ENCODE data around the gene THAP8.

Gene THAP8

GRCh38 chr19:36040495-36040894, 13.6 kb downstream of the THAP8 start:
- no peak for FAIRE-seq

GRCh38 chr19:36032251-36033104, 21.6 kb downstream of the THAP8 start, which contains the start of gene CLIP3:
Gene CLIP3 (minus strand): TSS chr19:36032873. CDS start chr19:36032357, 516 bp downstream.
- TF ChIP-seq SPI1 (IDR thresholded peaks at IDR 0.05; ENCODE audit: low read depth, low read length) (no peak), POLR2AphosphoS5 (IDR thresholded peaks at IDR 0.05; ENCODE audit: low read depth, low read length) (no peak), PAX5 (IDR thresholded peaks at IDR 0.05; ENCODE audit: insufficient read depth, low read length, severe bottlenecking) (no peak), POLR2A (IDR thresholded peaks at IDR 0.05; ENCODE audit: low read depth, low read length) (no peak), TAF1 (IDR thresholded peaks at IDR 0.05; ENCODE audit: low read depth, low read length) (no peak), POU2F2 (IDR thresholded peaks at IDR 0.05; ENCODE audit: low read depth, low read length) (no peak)
- FAIRE-seq, result no peak
- peak; percentile 85 for DNase-seq (ENCODE audit: insufficient read length, low spot score)

More at GRCh38 chr19:36040495-36040894, 13.6 kb downstream of the THAP8 start:
- TF ChIP-seq POLR2A (IDR thresholded peaks at IDR 0.05; ENCODE audit: low read depth, low read length) (no peak), TAF1 (IDR thresholded peaks at IDR 0.05; ENCODE audit: low read depth, low read length) (no peak), SPI1 (IDR thresholded peaks at IDR 0.05; ENCODE audit: low read depth, low read length) (no peak), POLR2AphosphoS5 (IDR thresholded peaks at IDR 0.05; ENCODE audit: low read depth, low read length) (no peak), POU2F2 (IDR thresholded peaks at IDR 0.05; ENCODE audit: low read depth, low read length) (no peak), PAX5 (IDR thresholded peaks at IDR 0.05; ENCODE audit: insufficient read depth, low read length, severe bottlenecking) (no peak)
- DNase-seq (ENCODE audit: insufficient read length, low spot score), result no peak

- TF ChIP-seq POU2F2 (IDR thresholded peaks at IDR 0.05; ENCODE audit: low read depth, low read length) (no peak), POLR2A (IDR thresholded peaks at IDR 0.05; ENCODE audit: low read depth, low read length) (no peak), TAF1 (IDR thresholded peaks at IDR 0.05; ENCODE audit: low read depth, low read length) (no peak), POLR2AphosphoS5 (IDR thresholded peaks at IDR 0.05; ENCODE audit: low read depth, low read length) (no peak), SPI1 (IDR thresholded peaks at IDR 0.05; ENCODE audit: low read depth, low read length) (no peak), PAX5 (IDR thresholded peaks at IDR 0.05; ENCODE audit: insufficient read depth, low read length, severe bottlenecking) (no peak)
- no peak for FAIRE-seq
Observed at GRCh38 chr19:36031308-36031707, 22.8 kb downstream of the THAP8 start.

GRCh38 chr19:36030264-36031148, 23.6 kb downstream of the THAP8 start:
- DNase-seq (ENCODE audit: insufficient read length, low spot score) (no peak), FAIRE-seq (no peak)
- no peak for TF ChIP-seq TAF1 (IDR thresholded peaks at IDR 0.05; ENCODE audit: low read depth, low read length)
- TF ChIP-seq PAX5 (IDR thresholded peaks at IDR 0.05; ENCODE audit: insufficient read depth, low read length, severe bottlenecking), result no peak
- TF ChIP-seq SPI1 (IDR thresholded peaks at IDR 0.05; ENCODE audit: low read depth, low read length), result no peak
- no peak for TF ChIP-seq POLR2AphosphoS5 (IDR thresholded peaks at IDR 0.05; ENCODE audit: low read depth, low read length)
- no peak for TF ChIP-seq POU2F2 (IDR thresholded peaks at IDR 0.05; ENCODE audit: low read depth, low read length)
- no peak for TF ChIP-seq POLR2A (IDR thresholded peaks at IDR 0.05; ENCODE audit: low read depth, low read length)

More at GRCh38 chr19:36031308-36031707, 22.8 kb downstream of the THAP8 start:
- DNase-seq (ENCODE audit: insufficient read length, low spot score), result no peak

GRCh38 chr19:36028313-36029041, 25.6 kb downstream of the THAP8 start:
- FAIRE-seq (no peak), DNase-seq (ENCODE audit: insufficient read length, low spot score) (no peak)
- TF ChIP-seq PAX5 (IDR thresholded peaks at IDR 0.05; ENCODE audit: insufficient read depth, low read length, severe bottlenecking) (no peak), TAF1 (IDR thresholded peaks at IDR 0.05; ENCODE audit: low read depth, low read length) (no peak), POLR2AphosphoS5 (IDR thresholded peaks at IDR 0.05; ENCODE audit: low read depth, low read length) (no peak), POU2F2 (IDR thresholded peaks at IDR 0.05; ENCODE audit: low read depth, low read length) (no peak), SPI1 (IDR thresholded peaks at IDR 0.05; ENCODE audit: low read depth, low read length) (no peak), POLR2A (IDR thresholded peaks at IDR 0.05; ENCODE audit: low read depth, low read length) (no peak)

- FAIRE-seq (no peak), DNase-seq (ENCODE audit: insufficient read length, low spot score) (no peak)
Observed at GRCh38 chr19:36027696-36028095, 26.4 kb downstream of the THAP8 start.

GRCh38 chr19:36026091-36026876, 27.8 kb downstream of the THAP8 start:
- TF ChIP-seq POLR2AphosphoS5 (IDR thresholded peaks at IDR 0.05; ENCODE audit: low read depth, low read length) (no peak), POU2F2 (IDR thresholded peaks at IDR 0.05; ENCODE audit: low read depth, low read length) (no peak), TAF1 (IDR thresholded peaks at IDR 0.05; ENCODE audit: low read depth, low read length) (no peak), PAX5 (IDR thresholded peaks at IDR 0.05; ENCODE audit: insufficient read depth, low read length, severe bottlenecking) (no peak), SPI1 (IDR thresholded peaks at IDR 0.05; ENCODE audit: low read depth, low read length) (no peak), POLR2A (IDR thresholded peaks at IDR 0.05; ENCODE audit: low read depth, low read length) (no peak)
- FAIRE-seq (no peak), DNase-seq (ENCODE audit: insufficient read length, low spot score) (no peak)

More at GRCh38 chr19:36027696-36028095, 26.4 kb downstream of the THAP8 start:
- TF ChIP-seq TAF1 (IDR thresholded peaks at IDR 0.05; ENCODE audit: low read depth, low read length) (no peak), SPI1 (IDR thresholded peaks at IDR 0.05; ENCODE audit: low read depth, low read length) (no peak), POLR2AphosphoS5 (IDR thresholded peaks at IDR 0.05; ENCODE audit: low read depth, low read length) (no peak), POU2F2 (IDR thresholded peaks at IDR 0.05; ENCODE audit: low read depth, low read length) (no peak)

- TF ChIP-seq POLR2AphosphoS5 (IDR thresholded peaks at IDR 0.05; ENCODE audit: low read depth, low read length), result no peak
- no peak for TF ChIP-seq POU2F2 (IDR thresholded peaks at IDR 0.05; ENCODE audit: low read depth, low read length)
- TF ChIP-seq POLR2A (IDR thresholded peaks at IDR 0.05; ENCODE audit: low read depth, low read length), result no peak
- no peak for TF ChIP-seq SPI1 (IDR thresholded peaks at IDR 0.05; ENCODE audit: low read depth, low read length)
- no peak for TF ChIP-seq PAX5 (IDR thresholded peaks at IDR 0.05; ENCODE audit: insufficient read depth, low read length, severe bottlenecking)
- no peak for TF ChIP-seq TAF1 (IDR thresholded peaks at IDR 0.05; ENCODE audit: low read depth, low read length)
- FAIRE-seq (no peak), DNase-seq (ENCODE audit: insufficient read length, low spot score) (no peak)
Observed at GRCh38 chr19:36025541-36025940, 28.5 kb downstream of the THAP8 start.

All from GM12891 (cell line).